HFFc6 (cell line): ENCODE measurements around the gene IER3. TPM values are rescaled to one million over a fixed set of nuclear protein-coding genes. Genes with fewer than 3 reads are reported as not detected.

Experiments
- DNase-seq: peaks from one replicate; pipeline ENCODE4 v3.0.0-alpha.2; 2018
- H3K27ac Mint-ChIP-seq: 2 replicates; pipeline ENCODE4 v1.8.0; 2020; ENCODE audit warnings: mild to moderate bottlenecking, mixed read lengths
- H3K27me3 Mint-ChIP-seq: 2 replicates; pipeline ENCODE4 v1.8.0; 2021; ENCODE audit warnings: mild to moderate bottlenecking, moderate library complexity, mixed read lengths; ENCODE audit not compliant: insufficient read depth
- H3K36me3 Mint-ChIP-seq: 2 replicates; pipeline ENCODE4 v1.8.0; 2021; ENCODE audit warnings: low read depth, mixed read lengths
- H3K4me1 Mint-ChIP-seq: 2 replicates; pipeline ENCODE4 v1.8.0; 2020; ENCODE audit warnings: low read depth, mixed read lengths
- H3K4me3 Mint-ChIP-seq: 2 replicates; pipeline ENCODE4 v1.8.0; 2020; ENCODE audit warnings: mild to moderate bottlenecking, moderate library complexity, mixed read lengths
- H3K9me3 Mint-ChIP-seq: 2 replicates; pipeline ENCODE4 v1.8.0; 2020; ENCODE audit warnings: mild to moderate bottlenecking, mixed read lengths
- CTCF ChIP-seq: fragments of 200-600 bp; sonication (generic); IDR thresholded peaks from 2 replicates; pipeline ENCODE4 v1.5.0; 2021; ENCODE audit warnings: antibody characterized with exemption, mild to moderate bottlenecking
- total RNA-seq, 6 experiments: library from RNA; stranded (reverse); fragmentation: NEBNext Ultra II Directional; extraction: Animal tissue kit (Norgen Biotek cat#: 25700); gene quantifications; 2 replicates in 1 of 6; 3 replicates in 5 of 6; pipeline ENCODE4 v1.2.3, GENCODE V29; 2021

The IER3 gene
- total RNA-seq, 6 experiments from 2014 or later, result 38.1 to 62.4 (median 60.2) TPM

GRCh38 chr6:30703011-30703410 is 41.3 kb downstream of the IER3 start:
- Mint-ChIP-seq H3K27ac (no peak overlapping the region), H3K4me1 (no peaks in the 10 kb centered on the region), H3K4me3 (no peak overlapping the region), H3K27me3 (no peaks in the 10 kb centered on the region), H3K36me3 (peaks cover 22% of the 10 kb centered on the region), H3K9me3 (no peaks in the 10 kb centered on the region)
- DNase-seq, result no peak
- TF ChIP-seq CTCF, result no peak

GRCh38 chr6:30700340-30700739 is 44.0 kb downstream of the IER3 start:
- H3K4me3 Mint-ChIP-seq, result no peak overlapping the region
- H3K36me3 Mint-ChIP-seq, result peaks cover 17% of the 10 kb centered on the region
- H3K27ac Mint-ChIP-seq, result no peak overlapping the region
- DNase-seq, result no peak
- no peaks in the 10 kb centered on the region for H3K9me3 Mint-ChIP-seq
- H3K27me3 Mint-ChIP-seq, result no peaks in the 10 kb centered on the region
- no peak for TF ChIP-seq CTCF
- H3K4me1 Mint-ChIP-seq, result peaks cover 1% of the 10 kb centered on the region; the same call in 1 of the 2 replicates

- H3K27me3 Mint-ChIP-seq, result no peaks in the 10 kb centered on the region
These were observed 47.9 kb downstream of the IER3 start for GRCh38 chr6:30696432-30696831.

More at GRCh38 chr6:30696432-30696831, 47.9 kb downstream of the IER3 start:
- Mint-ChIP-seq H3K27ac (no peak overlapping the region), H3K4me3 (no peak overlapping the region), H3K4me1 (peaks cover 19% of the 10 kb centered on the region), H3K36me3 (no peaks in the 10 kb centered on the region; the same call in 1 of the 2 replicates), H3K9me3 (no peaks in the 10 kb centered on the region)
- no peak for TF ChIP-seq CTCF
- DNase-seq, result no peak

Other genes with a start within 250 kb of the IER3 start
- 10 to 100 TPM; 56.9 to 65.6 (median 61.9) TPM for gene GNL1, start 188.1 kb downstream of the IER3 start, total RNA-seq
- gene PRR3, start 187.3 kb downstream of the IER3 start, total RNA-seq, result 10 to 100 TPM in 5 of 6 experiments, 1 to 10 TPM in 1; 9.8 to 14.0 (median 12.3) TPM
- gene ABCF1, start 173.1 kb downstream of the IER3 start, total RNA-seq, result 10 to 100 TPM; 51.3 to 69.3 (median 63.1) TPM
- 10 to 100 TPM; 62.4 to 75.4 (median 71.2) TPM for gene PPP1R10, start 127.3 kb downstream of the IER3 start, total RNA-seq
- 10 to 100 TPM; 50.7 to 63.4 (median 56.1) TPM for gene MRPS18B, start 126.7 kb downstream of the IER3 start, total RNA-seq
- gene ATAT1, start 117.7 kb downstream of the IER3 start, total RNA-seq, result 1 to 10 TPM; 5.2 to 9.3 (median 5.9) TPM
- 10 to 100 TPM; 12.0 to 19.2 (median 16.4) TPM for gene C6orf136, start 97.4 kb downstream of the IER3 start, total RNA-seq
- gene DHX16, start 71.5 kb downstream of the IER3 start, total RNA-seq, result 10 to 100 TPM; 33.7 to 36.7 (median 35.5) TPM
- 100 to 1,000 TPM; 135 to 149 (median 141) TPM for gene PPP1R18, start 57.9 kb downstream of the IER3 start, total RNA-seq
- gene NRM, start 53.6 kb downstream of the IER3 start, total RNA-seq, result 10 to 100 TPM; 16.3 to 35.1 (median 31.1) TPM
- gene MDC1, start 27.3 kb downstream of the IER3 start, total RNA-seq, result 10 to 100 TPM; 18.4 to 31.9 (median 28.1) TPM
- 1,000 to 10,000 TPM; 1,052 to 1,712 (median 1,589) TPM for gene TUBB, start 24.2 kb downstream of the IER3 start, total RNA-seq
- gene FLOT1, start 1.9 kb downstream of the IER3 start, total RNA-seq, result 100 to 1,000 TPM; 218 to 286 (median 236) TPM
- gene DDR1, start 140.0 kb upstream of the IER3 start, total RNA-seq, result 10 to 100 TPM; 28.0 to 42.5 (median 31.6) TPM
- gene GTF2H4, start 163.7 kb upstream of the IER3 start, total RNA-seq, result 10 to 100 TPM; 23.9 to 27.1 (median 26.5) TPM
- gene VARS2, start 169.7 kb upstream of the IER3 start, total RNA-seq, result 10 to 100 TPM; 15.3 to 18.4 (median 16.9) TPM
- not detected for gene SFTA2, start 187.6 kb upstream of the IER3 start, total RNA-seq
- not detected for gene MUCL3, start 196.4 kb upstream of the IER3 start, total RNA-seq
- gene MUC21, start 239.2 kb upstream of the IER3 start, total RNA-seq, result not detected